ENCODE results near the gene ZNF286A. TPM values are rescaled to one million over a fixed set of nuclear protein-coding genes. Genes with fewer than 3 reads are reported as not detected.
"Not testable (repeated sequence)": the region's sequence is repeated elsewhere in the genome, so short reads cannot be mapped to it uniquely, and the experiment has no call there.

ZNF286A gene
- total RNA-seq, 1 donor from 2014 or later, result 11.2 TPM

- intact Hi-C loops (cut with DNase I), result no loop called here
- Histone ChIP-seq H3K4me1 (peaks cover 13% of the 10 kb centered on the region), H3K27ac (peak overlapping the region; percentile 71), H3K9me3 (no peaks in the 10 kb centered on the region), H3K27me3 (ENCODE audit: low read depth) (no peaks in the 10 kb centered on the region), H3K4me3 (no peak overlapping the region), H3K36me3 (no peaks in the 10 kb centered on the region)
- DNase-seq, result no peak
- no peak for ATAC-seq
- TF ChIP-seq CTCF (IDR thresholded peaks at IDR 0.05), result no peak
Observed at GRCh38 chr17:15660077-15660476, 39.5 kb upstream of the ZNF286A start.

GRCh38 chr17:15662681-15663080 is 36.9 kb upstream of the ZNF286A start:
- Histone ChIP-seq H3K4me1 (peaks cover 13% of the 10 kb centered on the region), H3K27me3 (ENCODE audit: low read depth) (no peaks in the 10 kb centered on the region), H3K4me3 (no peak overlapping the region), H3K36me3 (no peaks in the 10 kb centered on the region), H3K9me3 (no peaks in the 10 kb centered on the region), H3K27ac (no peak overlapping the region)
- intact Hi-C loops (cut with DNase I), result no loop called here
- no peak for TF ChIP-seq CTCF (IDR thresholded peaks at IDR 0.05)
- ATAC-seq (no peak), DNase-seq (no peak)

GRCh38 chr17:15663176-15663575 is 36.4 kb upstream of the ZNF286A start:
- no peak for TF ChIP-seq CTCF (IDR thresholded peaks at IDR 0.05)
- Histone ChIP-seq H3K36me3 (no peaks in the 10 kb centered on the region), H3K4me1 (peaks cover 13% of the 10 kb centered on the region), H3K4me3 (no peak overlapping the region), H3K27ac (no peak overlapping the region), H3K27me3 (ENCODE audit: low read depth) (no peaks in the 10 kb centered on the region), H3K9me3 (no peaks in the 10 kb centered on the region)
- ATAC-seq (no peak), DNase-seq (no peak)
- intact Hi-C loops (cut with DNase I), result no loop called here

- intact Hi-C loops (cut with DNase I), result no loop called here
- ATAC-seq, result no peak
- Histone ChIP-seq H3K4me3 (no peak overlapping the region), H3K27ac (no peak overlapping the region), H3K9me3 (no peaks in the 10 kb centered on the region), H3K36me3 (no peaks in the 10 kb centered on the region), H3K27me3 (ENCODE audit: low read depth) (no peaks in the 10 kb centered on the region), H3K4me1 (peaks cover 13% of the 10 kb centered on the region)
- DNase-seq, result no peak
- no peak for TF ChIP-seq CTCF (IDR thresholded peaks at IDR 0.05)
Observed at GRCh38 chr17:15663691-15664090, 35.9 kb upstream of the ZNF286A start.

GRCh38 chr17:15669526-15669925 is 30.0 kb upstream of the ZNF286A start:
- DNase-seq, result not testable (repeated sequence)

GRCh38 chr17:15674640-15675039 is 24.9 kb upstream of the ZNF286A start:
- H3K27ac ChIP-seq; intact Hi-C loops (cut with DNase I); H3K4me1 ChIP-seq; H3K27me3 ChIP-seq (ENCODE audit: low read depth); H3K36me3 ChIP-seq; H3K9me3 ChIP-seq; H3K4me3 ChIP-seq; DNase-seq; ATAC-seq: not testable (repeated sequence)

More at GRCh38 chr17:15669526-15669925, 30.0 kb upstream of the ZNF286A start:
- intact Hi-C loops (cut with DNase I); H3K4me1 ChIP-seq; H3K4me3 ChIP-seq; H3K36me3 ChIP-seq; H3K9me3 ChIP-seq; H3K27ac ChIP-seq; H3K27me3 ChIP-seq (ENCODE audit: low read depth): not testable (repeated sequence)
- ATAC-seq, result peak in 1 of 2 donors; percentile 29

GRCh38 chr17:15675991-15676390 is 23.6 kb upstream of the ZNF286A start:
- ATAC-seq; H3K27me3 ChIP-seq (ENCODE audit: low read depth); DNase-seq; H3K27ac ChIP-seq; H3K9me3 ChIP-seq; H3K36me3 ChIP-seq; H3K4me3 ChIP-seq; intact Hi-C loops (cut with DNase I); H3K4me1 ChIP-seq: not testable (repeated sequence)

- H3K36me3 ChIP-seq; DNase-seq; H3K27me3 ChIP-seq (ENCODE audit: low read depth); H3K4me1 ChIP-seq; H3K4me3 ChIP-seq; ATAC-seq; H3K9me3 ChIP-seq; intact Hi-C loops (cut with DNase I); H3K27ac ChIP-seq: not testable (repeated sequence)
Observed at GRCh38 chr17:15683135-15683534, 16.4 kb upstream of the ZNF286A start.

- H3K36me3 ChIP-seq; H3K27me3 ChIP-seq (ENCODE audit: low read depth); H3K9me3 ChIP-seq; intact Hi-C loops (cut with DNase I); H3K4me1 ChIP-seq: not testable (repeated sequence)
- Histone ChIP-seq H3K27ac (peak within 1 kb of the TSS; percentile 73), H3K4me3 (peak within 1 kb of the TSS; percentile 65)
- DNase-seq (peak; percentile 91), ATAC-seq (peak; percentile 92 to 98)
Observed at GRCh38 chr17:15683824-15684478, 15.6 kb upstream of the ZNF286A start, which contains the start of gene TRIM16. Gene TRIM16 (minus strand): TSS chr17:15684311. CDS start chr17:15651609, 32,702 bp downstream.

GRCh38 chr17:15687494-15687893 is 12.1 kb upstream of the ZNF286A start:
- intact Hi-C loops (cut with DNase I); H3K4me3 ChIP-seq; ATAC-seq; H3K27ac ChIP-seq; H3K4me1 ChIP-seq; DNase-seq; H3K36me3 ChIP-seq; H3K27me3 ChIP-seq (ENCODE audit: low read depth); H3K9me3 ChIP-seq: not testable (repeated sequence)

All from lower lobe of right lung (tissue), 2 donors.